H9 (cell line): ENCODE results near the gene FUNDC2. TPM values are rescaled to one million over a fixed set of nuclear protein-coding genes. Genes with fewer than 3 reads are reported as not detected.

Experiments used
- DNase-seq: peaks from one replicate; pipeline ENCODE4 v3.0.0-alpha.2; 2017
- H2AFZ ChIP-seq: one replicate; pipeline ENCODE4 v1.6.1; 2013; ENCODE audit warnings: mild to moderate bottlenecking, low read length, control low read depth, moderate library complexity
- H2AK5ac ChIP-seq: 2 replicates; pipeline ENCODE4 v1.6.1; 2013; ENCODE audit warnings: low read length, control low read depth, mixed read lengths; ENCODE audit not compliant: insufficient read length
- H2BK120ac ChIP-seq: one replicate; pipeline ENCODE4 v1.6.1; 2013; ENCODE audit warnings: low read depth, mild to moderate bottlenecking, low read length, control low read depth, inconsistent platforms; ENCODE audit not compliant: poor library complexity, severe bottlenecking
- H2BK12ac ChIP-seq: 2 replicates; pipeline ENCODE4 v1.6.1; 2013; ENCODE audit warnings: low read length, control low read depth, mixed read lengths, low read depth; ENCODE audit not compliant: insufficient read length
- H2BK15ac ChIP-seq: 2 replicates; pipeline ENCODE4 v1.6.1; 2013; ENCODE audit warnings: low read depth, low read length, control low read depth
- H2BK20ac ChIP-seq: one replicate; pipeline ENCODE4 v1.6.1; 2013; ENCODE audit warnings: low read depth, mild to moderate bottlenecking, low read length, control low read depth, inconsistent platforms; ENCODE audit not compliant: poor library complexity, severe bottlenecking
- H2BK5ac ChIP-seq: 2 replicates; pipeline ENCODE4 v1.6.1; 2013; ENCODE audit warnings: low read length, control low read depth, mixed read lengths; ENCODE audit not compliant: insufficient read length
- H3K14ac ChIP-seq: 2 replicates; pipeline ENCODE4 v1.6.1; 2013; ENCODE audit warnings: low read length, control low read depth; ENCODE audit not compliant: insufficient read depth
- H3K18ac ChIP-seq: 2 replicates; pipeline ENCODE4 v1.6.1; 2013; ENCODE audit warnings: low read depth, mild to moderate bottlenecking, mixed read lengths, low read length, control low read depth; ENCODE audit not compliant: insufficient read length
- H3K23ac ChIP-seq: 2 replicates; pipeline ENCODE4 v1.6.1; 2013; ENCODE audit warnings: low read length, control low read depth, mixed read lengths, low read depth; ENCODE audit not compliant: insufficient read length
- H3K23me2 ChIP-seq: 2 replicates; pipeline ENCODE4 v1.6.1; 2013; ENCODE audit warnings: low read depth, mild to moderate bottlenecking, mixed read lengths, low read length, control low read depth; ENCODE audit not compliant: insufficient read length, poor library complexity, severe bottlenecking
- H3K27ac ChIP-seq: 2 replicates; pipeline ENCODE4 v1.5.1; 2013; ENCODE audit warnings: low read length, control low read depth, mixed read lengths, low read depth; ENCODE audit not compliant: insufficient read length
- H3K27me3 ChIP-seq: 2 replicates; pipeline ENCODE4 v1.6.1; 2013; ENCODE audit warnings: low read length, control low read depth, inconsistent platforms; ENCODE audit not compliant: insufficient read depth
- H3K4ac ChIP-seq: 2 replicates; pipeline ENCODE4 v1.6.1; 2013; ENCODE audit warnings: low read depth, mild to moderate bottlenecking, control low read depth, inconsistent platforms, low read length, moderate library complexity
- H3K4me1 ChIP-seq: 2 replicates; pipeline ENCODE4 v1.6.1; 2013; ENCODE audit warnings: low read length, control low read depth, inconsistent platforms; ENCODE audit not compliant: insufficient read depth
- H3K4me2 ChIP-seq: 2 replicates; pipeline ENCODE4 v1.6.1; 2013; ENCODE audit warnings: low read length, control low read depth, mixed read lengths; ENCODE audit not compliant: insufficient read length, insufficient read depth
- H3K56ac ChIP-seq: 2 replicates; pipeline ENCODE4 v1.6.1; 2013; ENCODE audit warnings: low read depth, mild to moderate bottlenecking, mixed read lengths, low read length, control low read depth; ENCODE audit not compliant: insufficient read length
- H3K79me1 ChIP-seq: 2 replicates; pipeline ENCODE4 v1.6.1; 2013; ENCODE audit warnings: low read depth, mild to moderate bottlenecking, moderate library complexity, low read length, control low read depth, inconsistent platforms; ENCODE audit not compliant: insufficient read depth, poor library complexity, severe bottlenecking
- H3K79me2 ChIP-seq: 2 replicates; pipeline ENCODE4 v1.6.1; 2013; ENCODE audit warnings: low read length, control low read depth, inconsistent platforms; ENCODE audit not compliant: insufficient read depth
- H3K9ac ChIP-seq: 2 replicates; pipeline ENCODE4 v1.6.1; 2013; ENCODE audit warnings: low read length, control low read depth, mixed read lengths; ENCODE audit not compliant: insufficient read length; ENCODE audit errors: extremely low read depth
- H3K9me3 ChIP-seq: one replicate; pipeline ENCODE4 v1.6.1; 2013; ENCODE audit warnings: low read depth, low read length, inconsistent platforms; ENCODE audit not compliant: control insufficient read depth
- H3T11ph ChIP-seq: one replicate; pipeline ENCODE4 v1.6.1; 2013; ENCODE audit warnings: mild to moderate bottlenecking, low read length, control low read depth, inconsistent platforms
- H4K20me1 ChIP-seq: one replicate; pipeline ENCODE4 v1.6.1; 2013; ENCODE audit not compliant: control insufficient read depth, insufficient read length, insufficient read depth
- H4K5ac ChIP-seq: 2 replicates; pipeline ENCODE4 v1.6.1; 2013; ENCODE audit warnings: low read depth, mild to moderate bottlenecking, mixed read lengths, low read length, control low read depth; ENCODE audit not compliant: insufficient read length
- H4K8ac ChIP-seq: replicated peaks from 2 replicates; pipeline ENCODE4 v1.6.1; 2013; ENCODE audit warnings: low read length, control low read depth, mixed read lengths, low read depth; ENCODE audit not compliant: insufficient read length
- H4K91ac ChIP-seq: 2 replicates; pipeline ENCODE4 v1.6.1; 2013; ENCODE audit warnings: low read depth, mild to moderate bottlenecking, moderate library complexity, mixed read lengths, low read length, control low read depth; ENCODE audit not compliant: insufficient read length
- H3K27ac Mint-ChIP-seq, 3 experiments: 2 replicates in 2 of 3; 3 replicates in 1 of 3; pipeline ENCODE4 v1.8.0; 2020 to 2021; ENCODE audit warnings: mixed read lengths in 3 of 3, mild to moderate bottlenecking in 1 of 3, moderate library complexity in 1 of 3
- H3K27me3 Mint-ChIP-seq: 2 replicates; pipeline ENCODE4 v1.8.0; 2021; ENCODE audit warnings: low read depth, mild to moderate bottlenecking, moderate library complexity, mixed read lengths
- H3K36me3 Mint-ChIP-seq, 3 experiments: 2 replicates in 2 of 3; 3 replicates in 1 of 3; pipeline ENCODE4 v1.8.0; 2020 to 2021; ENCODE audit warnings: low read depth in 3 of 3, mixed read lengths in 3 of 3; ENCODE audit not compliant: insufficient read depth in 1 of 3
- H3K4me1 Mint-ChIP-seq, 2 experiments: 2 replicates each; pipeline ENCODE4 v1.8.0; 2020; ENCODE audit warnings: mixed read lengths in 2 of 2
- H3K4me3 Mint-ChIP-seq, 2 experiments: 2 replicates in 1 of 2; 3 replicates in 1 of 2; pipeline ENCODE4 v1.8.0; 2020 to 2021; ENCODE audit warnings: mild to moderate bottlenecking in 2 of 2, mixed read lengths in 2 of 2, moderate library complexity in 1 of 2
- H3K9me3 Mint-ChIP-seq, 2 experiments: 2 replicates in 1 of 2; 3 replicates in 1 of 2; pipeline ENCODE4 v1.8.0; 2020; ENCODE audit warnings: mild to moderate bottlenecking in 2 of 2, mixed read lengths in 2 of 2, moderate library complexity in 1 of 2
- WGBS: extraction: QIAGEN DNeasy Blood & Tissue Kit; methylation state at CpG from one replicate; pipeline ENCODE4 v1.1.7; 2013; ENCODE audit warnings: missing lambda C conversion rate, low lambda C conversion rate, mixed read lengths; ENCODE audit not compliant: insufficient read length; ENCODE audit errors: extremely low coverage; 5-methylcytosine and 5-hydroxymethylcytosine counted together
- total RNA-seq: library from RNA; stranded (reverse); gene quantifications from 2 replicates; pipeline ENCODE4 v1.2.1, GENCODE V29; 2021
- TF ChIP-seq, protein P1 (sequence below): fragments of 200-600 bp; sonication (generic); conservative IDR thresholded peaks from 3 replicates; pipeline ENCODE4 v1.8.0; 2021; ENCODE audit warnings: antibody characterized with exemption, mild to moderate bottlenecking

Gene FUNDC2
- total RNA-seq, 1 experiment from 2014 or later = 62.1 TPM

DNA sequence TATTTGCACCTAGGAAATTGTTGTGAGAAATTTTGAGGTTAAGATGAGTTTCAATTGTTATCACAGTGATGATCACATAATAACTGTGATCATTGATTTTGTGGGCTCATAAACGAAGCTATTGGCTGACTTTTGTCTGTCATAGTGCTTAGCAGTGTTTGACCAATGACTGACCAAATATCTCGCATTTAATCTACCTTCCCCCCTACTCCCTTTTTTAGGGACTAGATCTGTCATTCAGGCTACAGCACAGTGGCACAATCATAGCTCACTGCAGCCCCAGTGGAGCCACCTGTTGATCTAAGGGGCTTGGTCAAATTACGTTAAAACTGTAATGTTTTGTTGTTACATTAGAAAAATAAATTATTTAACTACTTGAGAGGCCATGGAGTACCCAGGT is 1.5 kb downstream of the FUNDC2 start:
- H2BK12ac ChIP-seq = no peak overlapping the region
- H3K9ac ChIP-seq = no peak overlapping the region
- H2AFZ ChIP-seq = no peak overlapping the region
- H3K27me3 Mint-ChIP-seq = no peaks in the 10 kb centered on the region
- H2BK120ac ChIP-seq = no peak overlapping the region
- no peak overlapping the region for H3K14ac ChIP-seq
- DNase-seq = no peak
- H3T11ph ChIP-seq = no peak overlapping the region
- no CpG with 5 or more reads among the region's 3 CpGs for WGBS
- peak overlapping the region; percentile 87 for H3K4me2 ChIP-seq
- H3K9me3 ChIP-seq = peaks cover 21% of the 10 kb centered on the region
- H2BK20ac ChIP-seq = no peak overlapping the region
- no peak overlapping the region for H3K56ac ChIP-seq
- H3K27ac Mint-ChIP-seq = no peak overlapping the region
- no peaks in the 10 kb centered on the region for H3K79me1 ChIP-seq
- H3K23ac ChIP-seq = no peak overlapping the region
- no peak overlapping the region for H3K4ac ChIP-seq
- H3K27ac ChIP-seq = no peak overlapping the region
- H4K8ac ChIP-seq = no peak overlapping the region
- peak overlapping the region; percentile 78 to 87; a peak in 4 of 5 replicates for H3K4me3 Mint-ChIP-seq
- no peaks in the 10 kb centered on the region for H3K27me3 ChIP-seq
- H3K18ac ChIP-seq = no peak overlapping the region
- H3K9me3 Mint-ChIP-seq = peaks cover 57 to 61% of the 10 kb centered on the region in 2 experiments
- no peaks in the 10 kb centered on the region for H4K20me1 ChIP-seq
- no peak overlapping the region for H2AK5ac ChIP-seq
- H3K36me3 Mint-ChIP-seq = peaks cover 3 to 7% (median 4%) of the 10 kb centered on the region in 3 experiments; a peak in 5 of 7 replicates
- H3K4me1 ChIP-seq = no peaks in the 10 kb centered on the region
- no peak overlapping the region for H4K91ac ChIP-seq
- H3K23me2 ChIP-seq = no peaks in the 10 kb centered on the region
- no peak overlapping the region for H2BK15ac ChIP-seq
- no peak overlapping the region for H4K5ac ChIP-seq
- TF ChIP-seq, protein P1, sequence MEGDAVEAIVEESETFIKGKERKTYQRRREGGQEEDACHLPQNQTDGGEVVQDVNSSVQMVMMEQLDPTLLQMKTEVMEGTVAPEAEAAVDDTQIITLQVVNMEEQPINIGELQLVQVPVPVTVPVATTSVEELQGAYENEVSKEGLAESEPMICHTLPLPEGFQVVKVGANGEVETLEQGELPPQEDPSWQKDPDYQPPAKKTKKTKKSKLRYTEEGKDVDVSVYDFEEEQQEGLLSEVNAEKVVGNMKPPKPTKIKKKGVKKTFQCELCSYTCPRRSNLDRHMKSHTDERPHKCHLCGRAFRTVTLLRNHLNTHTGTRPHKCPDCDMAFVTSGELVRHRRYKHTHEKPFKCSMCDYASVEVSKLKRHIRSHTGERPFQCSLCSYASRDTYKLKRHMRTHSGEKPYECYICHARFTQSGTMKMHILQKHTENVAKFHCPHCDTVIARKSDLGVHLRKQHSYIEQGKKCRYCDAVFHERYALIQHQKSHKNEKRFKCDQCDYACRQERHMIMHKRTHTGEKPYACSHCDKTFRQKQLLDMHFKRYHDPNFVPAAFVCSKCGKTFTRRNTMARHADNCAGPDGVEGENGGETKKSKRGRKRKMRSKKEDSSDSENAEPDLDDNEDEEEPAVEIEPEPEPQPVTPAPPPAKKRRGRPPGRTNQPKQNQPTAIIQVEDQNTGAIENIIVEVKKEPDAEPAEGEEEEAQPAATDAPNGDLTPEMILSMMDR = no peak
- peaks cover 4 to 6% of the 10 kb centered on the region in 2 experiments for H3K4me1 Mint-ChIP-seq
- no peaks in the 10 kb centered on the region for H3K79me2 ChIP-seq
- H2BK5ac ChIP-seq = no peak overlapping the region
